ENCODE data around the gene IGLL5.
"Not testable (repeated sequence)": the region's sequence is repeated elsewhere in the genome, so short reads cannot be mapped to it uniquely, and the experiment has no call there.

The IGLL5 gene

DNA sequence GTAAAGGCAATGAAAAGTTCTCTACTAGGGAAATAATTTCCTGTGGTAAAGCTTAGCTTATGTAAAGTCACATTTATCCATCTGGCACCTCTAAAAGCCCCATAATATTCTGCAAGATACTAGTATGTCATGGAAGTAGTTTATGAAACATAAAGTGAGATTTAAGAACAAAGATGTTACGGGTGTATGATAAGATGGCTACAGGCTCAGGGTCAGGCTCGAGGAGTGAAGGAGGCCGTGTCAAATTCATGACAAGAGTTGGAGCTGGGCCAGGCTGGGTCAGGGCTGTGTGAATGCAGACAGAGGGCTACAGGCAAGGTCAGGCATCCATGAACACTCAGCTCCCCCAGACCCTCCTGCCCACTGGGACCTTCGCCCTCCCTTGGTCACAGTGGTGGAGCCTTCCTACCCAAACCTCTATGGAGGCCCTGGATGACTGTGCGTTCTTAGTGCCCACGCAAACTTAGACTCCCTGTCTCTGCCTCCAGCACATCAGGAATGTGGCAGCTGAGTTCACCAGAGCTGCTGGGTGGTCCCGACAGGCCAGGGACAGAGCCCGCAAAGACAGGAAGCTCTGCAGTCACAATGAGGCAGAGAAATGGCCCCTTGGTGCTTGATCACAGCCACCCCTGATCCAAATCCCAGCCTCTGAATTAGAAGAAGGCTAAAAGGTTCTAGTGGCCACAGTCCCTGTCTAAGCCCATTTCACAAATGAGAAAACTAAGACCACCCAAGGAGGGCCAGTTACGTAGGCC is 14.8 kb downstream of the IGLL5 start:
- no peak for DNase-seq

DNA sequence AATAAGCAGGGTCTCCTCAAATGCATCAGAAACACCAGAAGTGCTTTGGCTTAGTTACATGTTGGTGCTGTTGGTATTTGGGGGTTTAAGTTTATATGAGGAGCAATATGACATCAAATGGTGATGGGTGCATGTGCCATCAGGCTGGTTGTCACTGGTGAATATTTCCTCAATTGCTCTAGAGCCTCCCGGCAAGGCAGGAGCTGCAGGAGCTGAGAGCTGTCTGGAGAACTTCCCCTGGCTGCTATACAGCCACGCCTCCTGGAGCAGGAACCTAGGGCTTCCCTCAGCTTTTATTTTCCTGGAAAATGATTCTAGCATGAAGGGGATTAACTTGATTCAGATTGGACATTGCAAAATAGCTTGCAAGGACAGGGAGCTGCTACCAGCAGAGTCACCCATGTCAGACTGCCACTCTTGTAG is 15.8 kb downstream of the IGLL5 start:
- DNase-seq = no peak

DNA sequence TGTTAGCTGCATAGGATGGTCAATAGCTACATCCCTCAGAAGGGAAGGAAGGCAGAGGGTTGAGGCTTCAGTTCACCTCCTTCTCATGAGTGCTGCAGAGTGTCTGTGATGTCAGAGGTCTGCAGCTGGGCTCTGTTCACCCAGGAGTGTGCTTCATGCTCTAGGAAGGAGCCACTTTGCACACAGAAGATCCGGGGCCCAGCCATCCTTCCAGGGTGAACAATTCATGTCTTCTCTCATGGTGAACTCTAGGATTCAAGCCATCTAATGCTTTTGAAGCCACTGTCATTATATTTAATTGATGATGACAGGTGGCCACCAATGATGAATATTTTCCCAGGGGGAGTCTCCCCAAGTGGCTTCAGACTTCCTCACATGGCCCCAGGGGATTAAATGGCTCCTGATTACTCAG is 16.2 kb downstream of the IGLL5 start:
- DNase-seq = not testable (repeated sequence)

DNA sequence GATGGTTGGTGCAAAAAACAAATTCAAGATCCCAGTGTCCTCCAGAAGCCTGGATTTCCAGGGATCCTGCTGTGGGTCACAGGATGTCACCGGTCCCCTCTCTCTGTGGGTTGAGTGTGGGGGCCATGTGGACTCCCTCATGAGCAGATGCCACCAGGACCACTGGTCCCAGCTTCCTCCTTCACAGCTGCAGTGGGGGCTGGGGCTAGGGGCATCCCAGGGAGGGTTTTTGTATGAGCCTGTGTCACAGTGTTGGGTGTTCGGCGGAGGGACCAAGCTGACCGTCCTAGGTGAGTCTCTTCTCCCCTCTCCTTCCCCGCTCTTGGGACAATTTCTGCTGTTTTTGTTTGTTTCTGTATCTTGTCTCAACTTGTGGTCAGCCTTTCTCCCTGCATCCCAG is 17.1 kb downstream of the IGLL5 start:
- DNase-seq = not testable (repeated sequence)

DNA sequence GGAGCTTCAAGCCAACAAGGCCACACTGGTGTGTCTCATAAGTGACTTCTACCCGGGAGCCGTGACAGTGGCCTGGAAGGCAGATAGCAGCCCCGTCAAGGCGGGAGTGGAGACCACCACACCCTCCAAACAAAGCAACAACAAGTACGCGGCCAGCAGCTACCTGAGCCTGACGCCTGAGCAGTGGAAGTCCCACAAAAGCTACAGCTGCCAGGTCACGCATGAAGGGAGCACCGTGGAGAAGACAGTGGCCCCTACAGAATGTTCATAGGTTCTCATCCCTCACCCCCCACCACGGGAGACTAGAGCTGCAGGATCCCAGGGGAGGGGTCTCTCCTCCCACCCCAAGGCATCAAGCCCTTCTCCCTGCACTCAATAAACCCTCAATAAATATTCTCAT is 18.8 kb downstream of the IGLL5 start:
- DNase-seq = not testable (repeated sequence)

DNA sequence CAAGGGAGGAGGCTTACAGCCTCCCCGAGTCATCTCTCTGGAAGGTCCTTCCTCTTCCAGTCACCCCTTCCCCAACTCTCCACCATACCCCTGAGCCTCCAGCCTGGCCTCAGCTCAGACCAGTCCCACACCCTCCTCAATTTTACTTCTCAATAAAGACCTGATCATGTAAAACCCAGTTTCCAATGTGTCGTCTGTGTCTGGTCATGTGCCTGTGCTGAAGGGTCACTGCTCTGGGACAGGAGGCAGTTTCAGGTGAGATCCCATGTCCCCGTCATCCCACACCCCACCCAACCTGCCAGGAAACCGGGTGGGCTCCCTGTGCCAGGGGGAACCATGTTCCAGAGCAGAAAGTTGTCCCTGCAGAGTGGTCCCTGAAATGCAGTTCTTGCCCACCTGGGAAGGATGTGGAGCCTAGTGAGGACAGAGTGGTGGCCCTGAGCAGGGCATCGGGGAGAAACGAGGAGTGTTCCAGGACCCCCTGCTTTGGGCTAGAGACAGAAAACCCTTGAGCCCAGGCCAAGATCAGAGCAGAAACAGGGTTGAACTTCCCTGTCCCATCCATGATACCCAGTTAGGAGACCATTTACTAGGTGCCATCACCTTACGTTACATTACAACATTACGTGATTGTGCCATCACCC is 19.4 kb downstream of the IGLL5 start:
- DNase-seq = no peak

DNA sequence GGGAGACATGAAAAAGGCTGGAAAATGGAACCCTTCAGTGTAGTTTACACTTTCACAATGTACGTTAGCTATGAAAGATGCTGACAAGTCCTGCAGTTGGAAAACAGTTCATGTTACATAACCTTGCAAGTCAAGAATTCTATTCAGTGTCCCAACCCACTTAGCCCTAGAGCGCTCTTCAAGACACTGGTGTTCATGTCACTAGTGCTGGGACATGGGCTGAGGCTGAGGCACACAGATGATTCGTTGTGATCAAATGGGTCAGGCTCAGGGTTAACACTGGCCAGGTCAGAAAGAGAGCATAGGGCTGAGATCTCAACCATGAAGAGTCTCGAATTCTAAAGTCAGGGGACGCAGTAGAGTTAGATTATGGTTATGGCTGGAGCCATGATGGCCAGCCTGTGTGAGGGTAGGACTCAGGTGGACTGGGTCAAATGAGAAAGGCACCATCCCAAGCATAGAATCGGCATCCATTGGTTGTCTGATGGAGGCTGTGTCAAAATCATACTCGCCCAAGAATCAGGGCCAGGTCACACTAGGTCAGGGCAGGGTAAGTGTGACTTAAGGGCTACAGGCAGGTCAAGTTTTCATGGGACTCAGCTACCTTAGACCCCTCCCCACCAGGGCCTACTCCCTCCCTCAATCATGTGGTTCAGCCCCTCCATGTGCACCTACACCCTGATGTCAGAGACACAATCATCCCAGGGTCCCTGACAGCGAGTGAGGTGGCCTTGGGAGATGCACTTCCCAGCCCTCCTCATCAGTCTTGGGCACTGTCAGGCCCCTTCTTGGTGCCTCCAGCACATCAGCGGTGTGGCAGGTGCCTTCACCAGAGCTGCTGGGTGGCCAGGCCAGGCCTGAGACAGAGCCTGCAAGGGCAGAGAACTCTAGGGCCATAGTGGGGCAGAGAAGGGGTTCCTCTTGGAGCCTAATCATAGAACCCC is 20.2 kb downstream of the IGLL5 start:
- no peak for DNase-seq

DNA sequence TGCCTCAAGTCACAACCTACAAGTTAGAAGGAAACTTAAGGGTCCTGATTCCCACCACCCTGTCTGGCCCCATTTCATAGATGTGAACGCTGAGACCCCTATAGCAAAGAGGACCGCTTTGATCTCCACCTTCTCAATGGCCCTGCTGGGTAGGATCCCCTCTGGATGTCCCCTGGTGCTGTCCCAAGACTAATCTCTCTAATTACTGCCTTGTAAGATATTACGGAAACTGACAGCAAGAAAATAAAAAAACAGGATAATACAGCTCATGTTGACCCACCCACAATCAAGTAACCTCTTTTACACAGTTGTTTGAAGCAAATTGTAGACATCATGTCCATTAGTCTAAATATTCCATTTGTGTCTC is 20.9 kb downstream of the IGLL5 start:
- no peak for DNase-seq

DNA sequence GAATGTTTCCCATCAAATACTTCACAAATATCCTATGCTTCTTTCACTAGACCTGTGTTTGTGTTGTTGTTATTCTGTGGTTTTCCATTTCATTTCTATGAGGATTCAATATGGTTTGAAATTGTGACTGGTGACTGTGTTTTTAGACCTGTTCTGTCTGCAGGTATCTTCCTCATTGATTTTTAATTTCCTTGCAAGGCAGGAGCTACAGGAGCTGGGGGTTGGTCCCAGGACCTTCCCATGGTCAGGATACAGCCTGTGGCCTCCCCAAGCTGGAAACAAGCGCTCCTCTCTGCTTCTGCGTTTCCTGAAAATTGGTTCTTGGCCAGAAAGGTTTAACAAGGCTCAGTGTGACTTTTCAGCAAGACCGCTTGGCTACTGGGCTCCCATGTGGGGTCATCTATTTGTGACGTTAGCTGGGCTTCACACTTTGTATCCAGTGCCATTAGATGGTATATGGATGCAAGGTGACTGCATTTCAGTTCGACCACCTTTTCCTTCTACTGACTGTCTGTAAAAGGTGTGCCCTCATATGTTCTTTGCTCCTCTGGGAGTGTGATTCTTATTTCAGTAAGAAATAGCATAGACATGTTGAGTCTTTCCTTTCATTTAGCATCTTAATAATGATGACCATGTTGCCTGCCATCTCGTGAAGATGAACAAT is 21.5 kb downstream of the IGLL5 start:
- DNase-seq = no peak

DNA sequence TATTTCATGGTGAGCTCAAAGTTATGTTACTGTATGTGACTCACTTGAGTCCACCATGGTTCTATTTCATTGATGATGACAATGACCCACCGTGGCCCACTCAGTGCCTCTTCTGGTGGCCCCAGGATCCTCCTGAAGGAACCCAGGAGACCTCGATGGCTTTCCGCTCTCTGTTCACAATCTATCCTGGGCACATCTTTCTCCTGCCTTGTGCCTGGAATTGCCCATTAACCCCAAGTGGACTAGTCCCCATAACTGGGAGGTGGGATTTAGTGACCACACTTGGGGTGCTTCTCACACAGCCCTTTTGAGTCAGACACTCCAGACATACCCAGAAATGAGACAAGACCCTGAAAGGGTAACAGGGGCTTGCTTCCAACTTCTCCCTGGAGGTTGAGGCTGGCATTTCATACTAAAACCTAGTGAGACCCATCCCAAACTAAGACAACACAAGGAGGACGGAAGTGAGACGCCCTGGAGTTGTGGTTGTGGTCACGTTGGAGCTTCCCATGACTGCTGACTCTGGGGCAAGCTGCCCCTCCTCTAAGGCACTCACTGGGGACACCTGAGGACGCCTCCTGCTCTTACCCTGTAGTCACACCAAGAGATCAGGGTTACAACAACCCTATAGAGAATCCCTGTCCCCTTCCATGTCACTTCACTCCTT is 22.1 kb downstream of the IGLL5 start:
- DNase-seq = no peak

DNA sequence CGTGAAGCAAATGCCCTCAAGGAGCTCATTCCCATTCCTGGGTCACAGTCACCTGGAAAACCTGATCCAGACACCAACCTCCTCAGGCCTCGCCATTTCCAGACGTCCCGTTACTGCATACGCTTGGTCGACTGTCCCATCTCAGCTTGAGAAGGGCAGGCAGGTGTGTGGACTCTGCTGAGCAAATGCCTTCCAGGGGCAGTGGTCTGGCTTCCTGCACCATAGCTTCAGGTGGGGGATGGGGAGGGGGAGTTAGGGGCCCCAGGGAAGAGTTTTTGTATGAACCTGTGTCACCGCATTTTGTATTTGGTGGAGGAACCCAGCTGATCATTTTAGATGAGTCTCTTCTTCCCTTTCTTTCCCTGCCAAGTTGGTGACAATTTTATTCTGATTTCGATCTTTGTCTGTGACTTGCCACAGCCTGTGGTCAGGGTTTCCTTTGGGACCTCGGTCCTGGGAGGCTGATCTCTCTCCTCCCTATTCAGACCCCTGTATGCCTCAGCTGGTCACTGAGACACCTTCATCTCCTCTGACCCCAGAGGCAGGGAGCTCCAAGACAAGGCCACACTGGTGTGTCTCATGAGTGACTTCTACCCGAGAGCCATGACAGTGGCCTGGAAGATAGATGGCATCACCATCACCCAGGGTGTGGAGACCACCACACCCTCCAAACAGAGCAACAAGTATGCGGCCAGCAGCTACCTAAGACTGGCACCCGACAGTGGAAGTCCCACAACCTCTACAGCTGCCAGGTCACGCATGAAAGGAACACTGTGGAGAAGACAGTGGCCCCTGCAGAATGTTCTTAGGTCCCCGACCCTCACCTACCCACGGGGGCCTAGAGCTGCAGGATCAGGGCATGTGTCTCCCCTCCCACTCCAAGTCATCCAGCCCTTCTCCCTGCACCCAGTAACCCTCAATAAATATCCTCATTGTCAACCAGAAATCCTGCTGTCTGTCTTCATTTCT is 22.9 kb downstream of the IGLL5 start:
- no peak for DNase-seq

DNA sequence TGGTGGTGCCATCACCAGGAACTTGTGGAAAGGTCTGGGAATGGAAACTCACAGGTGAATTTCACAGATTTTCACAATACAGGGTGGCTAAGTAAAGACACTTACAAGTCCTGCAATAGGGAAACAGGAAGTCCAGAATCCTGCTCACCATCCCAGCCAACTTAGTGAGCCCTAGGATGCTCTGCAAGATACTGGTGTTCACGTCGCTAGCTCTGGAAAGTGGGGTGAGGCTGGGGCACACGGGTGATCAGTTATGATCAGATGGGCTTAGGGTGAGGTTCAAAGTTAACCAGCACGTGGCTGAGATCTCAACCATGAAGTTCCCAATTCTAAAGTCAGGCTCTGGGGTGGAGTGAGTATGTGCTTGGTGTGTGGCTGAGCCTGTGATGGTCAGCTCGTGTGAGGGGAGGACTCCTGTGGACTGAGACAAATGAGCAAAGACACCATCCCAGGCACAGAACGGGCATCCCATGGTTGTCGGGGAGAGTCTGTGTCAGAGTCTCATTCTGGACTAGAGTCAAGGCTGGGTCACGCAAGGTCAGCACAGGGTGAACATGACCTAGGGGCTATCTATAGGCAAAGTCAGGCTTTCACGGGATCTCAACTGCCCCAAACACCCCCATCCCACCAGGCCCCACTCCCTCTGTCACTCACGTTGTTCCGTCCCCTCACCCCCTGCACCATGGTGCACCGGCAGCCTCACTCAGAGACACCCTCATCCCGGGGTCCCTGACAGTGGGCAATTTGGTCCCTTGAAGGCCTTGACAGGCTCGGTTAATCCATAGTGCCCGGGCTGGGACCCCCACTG is 23.9 kb downstream of the IGLL5 start:
- no peak for DNase-seq

DNA sequence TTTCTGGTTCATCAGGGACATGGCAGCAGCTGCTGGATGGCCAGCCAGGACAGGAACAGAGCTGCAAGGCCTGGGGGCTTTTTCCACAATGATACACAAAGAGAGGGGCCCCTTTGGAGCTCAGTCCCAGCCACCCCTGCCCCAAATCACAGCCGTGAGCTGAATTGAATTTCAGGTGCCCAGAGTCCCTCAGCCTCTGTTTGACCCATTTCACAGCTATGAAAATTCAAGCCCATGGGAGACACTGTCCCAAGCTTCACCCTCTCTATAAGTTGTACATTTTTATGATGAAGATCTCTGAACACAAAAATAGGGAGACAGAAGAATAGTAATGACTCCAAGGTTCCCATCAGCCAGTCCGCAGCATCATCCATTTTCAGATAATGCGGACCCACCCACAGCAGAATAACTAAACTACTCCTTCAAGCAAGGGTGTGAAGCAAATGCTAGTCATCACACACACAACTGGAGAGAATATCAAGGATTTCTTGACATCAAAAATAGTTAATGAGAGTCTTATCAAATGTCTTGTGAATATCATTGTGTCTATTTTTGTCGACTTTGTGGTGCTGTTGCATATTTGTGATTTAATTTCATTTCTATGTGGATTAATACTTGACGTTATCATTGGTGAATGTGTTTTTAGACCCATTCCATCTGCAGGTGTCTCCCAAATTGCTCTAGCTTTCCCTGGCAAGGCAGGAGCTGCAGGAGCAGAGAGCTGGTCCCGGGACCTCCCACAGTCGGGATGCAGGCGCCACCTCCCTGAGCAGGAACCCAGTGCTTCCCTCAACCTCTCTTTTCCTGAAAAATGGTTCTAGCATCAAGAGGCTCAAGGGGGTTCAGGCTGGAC is 24.7 kb downstream of the IGLL5 start:
- DNase-seq = no peak

DNA sequence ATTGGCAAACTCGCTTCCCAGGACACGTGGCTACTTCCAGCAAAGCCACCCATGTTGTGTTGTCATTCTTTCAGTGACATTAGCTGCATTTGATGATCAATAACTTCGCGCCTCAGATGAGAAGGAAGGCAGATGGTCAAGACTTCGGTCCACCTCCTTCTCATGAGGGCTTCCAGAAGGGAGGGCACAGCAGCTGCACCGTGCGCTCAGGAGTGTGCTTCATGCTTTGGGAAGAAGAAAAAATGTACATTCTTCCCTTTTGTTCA is 25.3 kb downstream of the IGLL5 start:
- DNase-seq = no peak

DNA sequence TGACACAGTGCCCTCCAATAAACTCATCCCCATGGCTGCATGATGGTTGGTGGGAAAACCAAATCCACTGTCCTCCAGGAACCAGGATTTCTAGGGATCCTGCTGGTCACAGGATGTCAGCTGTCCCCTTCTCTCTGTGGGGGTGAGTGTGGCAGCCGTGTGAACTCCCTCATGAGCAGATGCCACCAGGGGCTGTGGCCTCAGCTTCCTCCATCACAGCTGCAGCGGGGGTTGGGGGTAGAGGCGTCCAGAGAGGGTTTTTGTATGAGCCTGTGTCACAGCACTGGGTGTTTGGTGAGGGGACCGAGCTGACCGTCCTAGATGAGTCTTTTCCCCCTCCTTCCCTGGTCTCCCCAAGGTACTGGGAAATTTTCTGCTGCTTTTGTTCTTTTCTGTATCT is 26.4 kb downstream of the IGLL5 start:
- DNase-seq = no peak

DNA sequence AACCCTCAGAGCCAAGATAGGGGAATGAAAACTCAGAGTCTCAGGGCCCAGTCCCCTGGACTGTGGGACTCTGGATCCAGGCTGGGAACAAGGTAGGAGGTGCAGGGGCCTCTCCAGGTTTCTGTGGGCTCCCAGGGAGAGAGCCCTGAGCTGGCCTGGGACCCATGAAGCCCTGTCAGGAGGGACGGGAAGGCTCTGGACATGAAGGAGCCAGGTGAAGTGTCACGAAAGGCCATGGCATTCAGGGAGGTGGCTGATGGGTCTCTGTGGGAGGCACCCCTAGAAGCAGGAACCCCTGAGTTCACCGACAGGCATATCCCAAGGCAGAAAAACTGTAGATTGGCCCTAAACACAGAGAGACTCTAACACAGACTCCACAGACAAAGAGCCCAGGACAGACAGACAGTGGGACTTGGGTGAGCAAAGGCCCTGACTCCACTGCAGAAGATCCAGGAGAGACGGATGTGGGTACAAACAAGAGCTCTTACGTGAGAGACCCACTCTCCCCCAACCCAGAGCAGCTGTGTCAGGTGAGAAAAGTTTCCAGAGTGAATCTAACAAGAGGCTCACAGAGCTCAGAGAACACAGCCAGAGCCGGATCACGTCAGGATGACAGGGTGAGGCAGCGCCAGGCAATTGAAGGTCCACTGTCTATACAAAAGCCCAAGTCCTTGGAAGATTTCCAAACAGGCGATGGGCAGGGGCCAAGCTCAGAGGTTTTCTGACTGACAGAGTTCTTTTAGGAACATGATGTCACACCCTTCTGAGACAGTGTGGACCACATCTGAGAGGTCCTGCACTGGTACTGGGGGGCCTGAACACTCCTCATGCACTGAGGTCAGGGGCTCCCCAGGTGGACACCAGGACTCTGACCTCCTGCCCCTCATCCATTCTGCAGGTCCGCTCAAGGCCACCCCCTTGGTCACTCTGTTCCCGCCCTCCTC is 27.4 kb downstream of the IGLL5 start:
- DNase-seq = no peak

DNA sequence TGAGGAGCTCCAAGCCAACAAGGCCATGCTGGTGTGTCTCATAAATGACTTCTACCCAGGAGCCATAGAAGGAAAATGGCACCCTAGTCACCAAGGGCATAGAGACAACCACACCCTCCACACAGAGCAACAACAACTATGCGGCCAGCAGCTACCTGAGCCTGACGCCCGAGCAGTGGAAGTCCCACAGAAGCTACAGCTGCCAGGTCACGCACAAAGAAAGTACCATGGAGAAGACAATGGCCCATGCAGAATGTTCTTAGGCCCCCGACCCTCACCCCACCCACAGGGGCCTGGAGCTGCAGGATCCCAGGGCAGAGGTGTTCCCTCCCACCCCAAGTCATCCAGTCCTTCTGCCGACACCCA is 28.0 kb downstream of the IGLL5 start:
- DNase-seq = no peak

DNA sequence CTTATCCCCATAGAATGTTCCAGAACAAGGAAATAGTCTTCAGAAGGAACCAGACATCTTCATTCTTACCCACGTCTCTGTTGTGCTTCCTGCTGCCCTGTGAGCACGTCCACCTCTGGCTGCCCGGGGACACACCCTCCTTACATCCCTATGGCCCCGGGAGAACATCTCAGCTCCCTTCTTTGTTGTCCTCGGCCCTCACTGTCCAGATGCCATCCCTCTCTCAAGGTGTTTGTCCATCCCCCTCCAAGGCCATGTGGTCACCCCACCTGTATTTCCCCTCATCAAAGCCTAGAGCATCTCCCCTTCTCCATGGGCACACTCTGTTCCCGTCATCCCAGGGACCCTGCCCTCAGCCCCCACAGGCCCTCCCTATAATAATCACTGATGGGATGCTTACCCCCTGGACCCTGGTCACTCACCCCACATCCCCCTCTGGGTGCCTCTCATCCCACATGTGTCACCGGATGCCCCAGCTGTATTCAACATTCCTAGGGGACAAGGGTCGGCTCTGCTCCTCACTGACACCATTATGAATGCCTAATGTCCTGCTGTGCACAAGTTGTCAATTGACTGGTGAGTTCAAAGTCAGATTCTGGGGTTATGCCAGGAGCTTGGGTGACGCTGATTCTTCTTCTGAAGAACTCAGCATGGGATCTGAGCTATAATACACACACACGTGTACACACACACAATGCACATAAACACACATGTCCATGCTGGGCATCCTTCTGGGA is 28.8 kb downstream of the IGLL5 start:
- DNase-seq = no peak
